SKM-1 (cell line): ENCODE measurements around the gene NPHP1.
A peak's percentile ranks its signal among the peaks of the same experiment; 100 is the strongest.
"Not testable (repeated sequence)": the region's sequence is repeated elsewhere in the genome, so short reads cannot be mapped to it uniquely, and the experiment has no call there.

Experiments
- DNase-seq: peaks from one replicate; lab custom pipeline; 2025; ENCODE audit not compliant: unreplicated experiment; lab: John Stamatoyannopoulos, UW

Gene NPHP1

GRCh38 chr2:110204408-110205385 lies at the start of gene NPHP1:
Gene NPHP1, minus strand, starts transcription at chr2:110205013. Its CDS starts 45 bp downstream, at chr2:110204968.
- peak; percentile 36 for DNase-seq

GRCh38 chr2:110248081-110248795 lies 43.4 kb upstream of the NPHP1 start:
- DNase-seq: not testable (repeated sequence)

- not testable (repeated sequence) for DNase-seq
Observed at GRCh38 chr2:110245488-110246435, 40.9 kb upstream of the NPHP1 start.

GRCh38 chr2:110243283-110243682 lies 38.5 kb upstream of the NPHP1 start:
- not testable (repeated sequence) for DNase-seq

GRCh38 chr2:110234514-110234913 lies 29.7 kb upstream of the NPHP1 start:
- DNase-seq: not testable (repeated sequence)

- DNase-seq: not testable (repeated sequence)
Observed at GRCh38 chr2:110229886-110230285, 25.1 kb upstream of the NPHP1 start.

- not testable (repeated sequence) for DNase-seq
Observed at GRCh38 chr2:110222626-110223025, 17.8 kb upstream of the NPHP1 start.

GRCh38 chr2:110221938-110222337 lies 17.1 kb upstream of the NPHP1 start:
- no peak for DNase-seq

- DNase-seq: no peak
Observed at GRCh38 chr2:110220190-110220564, 15.4 kb upstream of the NPHP1 start.

GRCh38 chr2:110219496-110220189 lies 14.8 kb upstream of the NPHP1 start:
- DNase-seq: no peak

- DNase-seq: not testable (repeated sequence)
Observed at GRCh38 chr2:110218889-110219288, 14.1 kb upstream of the NPHP1 start.

- DNase-seq: no peak
Observed at GRCh38 chr2:110216803-110217202, 12.0 kb upstream of the NPHP1 start.

GRCh38 chr2:110216199-110216598 lies 11.4 kb upstream of the NPHP1 start:
- no peak for DNase-seq

- no peak for DNase-seq
Observed at GRCh38 chr2:110215566-110216158, 10.8 kb upstream of the NPHP1 start.

GRCh38 chr2:110215091-110215490 lies 10.3 kb upstream of the NPHP1 start:
- no peak for DNase-seq

GRCh38 chr2:110213522-110213921 lies 8.7 kb upstream of the NPHP1 start:
- DNase-seq: not testable (repeated sequence)

- DNase-seq: peak; percentile 49
Observed at GRCh38 chr2:110211938-110212858, 7.4 kb upstream of the NPHP1 start, which contains the start of gene MTLN. Gene MTLN, minus strand, starts transcription at chr2:110212547. Its CDS starts 22 bp downstream, at chr2:110212525.

GRCh38 chr2:110205660-110206455 lies 1.0 kb upstream of the NPHP1 start:
- DNase-seq: no peak
